PC-3 (cell line): ENCODE results near the gene GAGE12J. TPM values are rescaled to one million over a fixed set of nuclear protein-coding genes. Genes with fewer than 3 reads are reported as not detected.
"Not testable (repeated sequence)": the region's sequence is repeated elsewhere in the genome, so short reads cannot be mapped to it uniquely, and the experiment has no call there.

Experiments used
- ATAC-seq: fragments of 200-7000 bp; cut with Tn5 transposase; 2 replicates; pipeline ENCODE4 v1.9.1; 2020; ENCODE audit warnings: mild to moderate bottlenecking, moderate library complexity
- BruUV-seq: library from RNA; stranded (reverse); fragments of 400-500 nt; replicated peaks from 2 replicates; lab custom pipeline; 2021; lab: Mats Ljungman, UMichigan
- CTCF ChIA-PET: fragments of 300-600 bp; sonication (Branson Sonifier 250); formaldehyde crosslinking; loops from one replicate; lab custom pipeline; 2022; ENCODE audit warnings: antibody characterized with exemption; lab: Charles Lee
- POLR2A ChIA-PET: fragments of 300-600 bp; sonication (Branson Sonifier 250); formaldehyde crosslinking; loops from one replicate; lab custom pipeline; 2022; ENCODE audit warnings: antibody characterized with exemption; ENCODE audit not compliant: unreplicated experiment; lab: Charles Lee
- DNase-seq: peaks from one replicate; pipeline ENCODE4 v3.0.0-alpha.2; 2015
- H2AFZ ChIP-seq: fragments of 300-600 bp; sonication (generic); 2 replicates; pipeline ENCODE4 v1.6.0; 2016; ENCODE audit warnings: antibody characterized with exemption, low read length
- H3F3A ChIP-seq: fragments of 300-600 bp; sonication (generic); one replicate; pipeline ENCODE4 v1.6.0; 2017; ENCODE audit warnings: antibody characterized with exemption, low read length, control low read depth, mild to moderate bottlenecking; ENCODE audit not compliant: unreplicated experiment
- H3K27ac ChIP-seq: fragments of 300-600 bp; sonication (generic); 2 replicates; pipeline ENCODE4 v1.5.1; 2016; ENCODE audit warnings: mild to moderate bottlenecking, low read length
- H3K27me3 ChIP-seq: fragments of 300-600 bp; sonication (generic); 2 replicates; pipeline ENCODE4 v1.6.1; 2016; ENCODE audit warnings: low read length, mixed read lengths
- H3K36me3 ChIP-seq: fragments of 300-600 bp; sonication (generic); 2 replicates; pipeline ENCODE4 v1.6.1; 2016; ENCODE audit warnings: low read depth, mixed run types, low read length, mixed read lengths
- H3K4me1 ChIP-seq: fragments of 300-600 bp; sonication (generic); 2 replicates; pipeline ENCODE4 v1.5.1; 2016; ENCODE audit warnings: low read length; ENCODE audit not compliant: insufficient read depth
- H3K4me2 ChIP-seq: fragments of 300-600 bp; sonication (generic); 2 replicates; pipeline ENCODE4 v1.6.0; 2016; ENCODE audit warnings: low read length
- H3K4me3 ChIP-seq: fragments of 300-600 bp; sonication (generic); 2 replicates; pipeline ENCODE4 v1.5.1; 2016; ENCODE audit warnings: mild to moderate bottlenecking, low read length, mixed read lengths
- H3K79me2 ChIP-seq: fragments of 300-600 bp; sonication (generic); 2 replicates; pipeline ENCODE4 v1.6.1; 2017; ENCODE audit warnings: low read length, mixed read lengths
- H3K9ac ChIP-seq: fragments of 300-600 bp; sonication (generic); 2 replicates; pipeline ENCODE4 v1.6.0; 2016; ENCODE audit warnings: mild to moderate bottlenecking, low read length
- H3K9me2 ChIP-seq: fragments of 300-600 bp; sonication (generic); replicated peaks from 2 replicates; pipeline ENCODE4 v1.6.1; 2016; ENCODE audit warnings: mixed run types, low read length, mixed read lengths
- H3K9me3 ChIP-seq: fragments of 300-600 bp; sonication (generic); 2 replicates; pipeline ENCODE4 v1.6.1; 2016; ENCODE audit warnings: low read length, mixed read lengths
- H4K20me1 ChIP-seq: fragments of 300-600 bp; sonication (generic); 2 replicates; pipeline ENCODE4 v1.6.1; 2016; ENCODE audit warnings: low read length, mixed read lengths
- EZH2 ChIP-seq: fragments of 300-600 bp; sonication (generic); IDR thresholded peaks from one replicate; pipeline ENCODE4 v1.6.1; 2017; ENCODE audit warnings: antibody characterized with exemption, mild to moderate bottlenecking, low read length; ENCODE audit not compliant: unreplicated experiment
- EZH2phosphoT487 ChIP-seq: fragments of 300-600 bp; sonication (generic); IDR thresholded peaks from 2 replicates; pipeline ENCODE4 v1.6.1; 2018; ENCODE audit warnings: mild to moderate bottlenecking, antibody characterized with exemption, low read length, borderline replicate concordance
- intact Hi-C: fragments of 100-400 bp; cut with micrococcal nuclease; formaldehyde crosslinking; loops from 2 replicates; pipeline ENCODE4 v1.9.0; 2023
- total RNA-seq: library from RNA; depleted of rRNA; stranded (reverse); fragments of >200 nt; gene quantifications from 2 replicates; pipeline ENCODE4 v1.2.3, GENCODE V29; 2014
- TF ChIP-seq, protein P1 (sequence below): fragments of 300-600 bp; sonication (generic); conservative IDR thresholded peaks from 2 replicates; pipeline ENCODE4 v1.5.1; 2017; ENCODE audit warnings: antibody characterized with exemption, low read depth, mild to moderate bottlenecking, low read length

The GAGE12J gene
- total RNA-seq, 1 experiment from 2014 or later, result not detected

DNA sequence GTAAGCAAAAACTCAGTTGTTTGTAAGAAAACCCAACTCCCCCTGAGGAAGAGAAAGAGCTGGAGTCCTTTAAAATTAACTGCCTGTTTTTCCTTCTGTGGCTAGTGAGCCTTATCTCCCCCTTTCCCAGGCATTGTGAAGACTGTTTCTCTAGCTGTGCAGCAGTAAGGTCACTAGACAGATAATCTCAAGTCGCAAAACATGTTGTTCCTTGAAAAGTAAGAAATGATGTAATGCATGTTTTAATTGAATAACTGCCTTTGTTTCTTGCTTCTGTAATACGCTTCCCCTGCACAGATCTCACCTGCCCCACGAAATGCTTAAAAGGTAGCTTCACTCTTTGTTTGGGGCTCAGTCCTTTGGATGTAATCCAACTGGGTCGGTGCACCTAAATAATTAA, 5.8 kb upstream of the GAGE12J start:
- Histone ChIP-seq H4K20me1 (no peaks in the 10 kb centered on the region), H3K79me2 (no peaks in the 10 kb centered on the region), H3K4me2 (no peak overlapping the region), H3K4me1 (no peaks in the 10 kb centered on the region), H3K36me3 (no peaks in the 10 kb centered on the region), H3F3A (no peaks in the 10 kb centered on the region), H3K9me2 (no peaks in the 10 kb centered on the region), H3K27ac (no peak overlapping the region), H3K4me3 (no peak overlapping the region), H3K9me3 (no peaks in the 10 kb centered on the region), H3K9ac (no peak overlapping the region), H3K27me3 (peaks cover 29% of the 10 kb centered on the region), H2AFZ (no peak overlapping the region)
- BruUV-seq, result no TSS peak
- ATAC-seq (no peak), DNase-seq (no peak)
- ChIA-PET POLR2A (no interaction called here), CTCF (no interaction called here)
- TF ChIP-seq, protein P1, sequence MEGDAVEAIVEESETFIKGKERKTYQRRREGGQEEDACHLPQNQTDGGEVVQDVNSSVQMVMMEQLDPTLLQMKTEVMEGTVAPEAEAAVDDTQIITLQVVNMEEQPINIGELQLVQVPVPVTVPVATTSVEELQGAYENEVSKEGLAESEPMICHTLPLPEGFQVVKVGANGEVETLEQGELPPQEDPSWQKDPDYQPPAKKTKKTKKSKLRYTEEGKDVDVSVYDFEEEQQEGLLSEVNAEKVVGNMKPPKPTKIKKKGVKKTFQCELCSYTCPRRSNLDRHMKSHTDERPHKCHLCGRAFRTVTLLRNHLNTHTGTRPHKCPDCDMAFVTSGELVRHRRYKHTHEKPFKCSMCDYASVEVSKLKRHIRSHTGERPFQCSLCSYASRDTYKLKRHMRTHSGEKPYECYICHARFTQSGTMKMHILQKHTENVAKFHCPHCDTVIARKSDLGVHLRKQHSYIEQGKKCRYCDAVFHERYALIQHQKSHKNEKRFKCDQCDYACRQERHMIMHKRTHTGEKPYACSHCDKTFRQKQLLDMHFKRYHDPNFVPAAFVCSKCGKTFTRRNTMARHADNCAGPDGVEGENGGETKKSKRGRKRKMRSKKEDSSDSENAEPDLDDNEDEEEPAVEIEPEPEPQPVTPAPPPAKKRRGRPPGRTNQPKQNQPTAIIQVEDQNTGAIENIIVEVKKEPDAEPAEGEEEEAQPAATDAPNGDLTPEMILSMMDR, result no peak
- TF ChIP-seq EZH2, result no peak
- TF ChIP-seq EZH2phosphoT487, result no peak
- intact Hi-C loops, result no loop called here

- intact Hi-C loops, H3K27me3 ChIP-seq, H3K4me2 ChIP-seq, H3K9me3 ChIP-seq, H3K9me2 ChIP-seq, H3K79me2 ChIP-seq, H3K36me3 ChIP-seq, CTCF ChIA-PET, H4K20me1 ChIP-seq, ATAC-seq, H3F3A ChIP-seq, H3K4me1 ChIP-seq, H2AFZ ChIP-seq, BruUV-seq, H3K9ac ChIP-seq, H3K27ac ChIP-seq, DNase-seq, POLR2A ChIA-PET, H3K4me3 ChIP-seq: not testable (repeated sequence)
Measured at GRCh38 chrX:49322266-49322665, 429 bp downstream of the GAGE12J start.

DNA sequence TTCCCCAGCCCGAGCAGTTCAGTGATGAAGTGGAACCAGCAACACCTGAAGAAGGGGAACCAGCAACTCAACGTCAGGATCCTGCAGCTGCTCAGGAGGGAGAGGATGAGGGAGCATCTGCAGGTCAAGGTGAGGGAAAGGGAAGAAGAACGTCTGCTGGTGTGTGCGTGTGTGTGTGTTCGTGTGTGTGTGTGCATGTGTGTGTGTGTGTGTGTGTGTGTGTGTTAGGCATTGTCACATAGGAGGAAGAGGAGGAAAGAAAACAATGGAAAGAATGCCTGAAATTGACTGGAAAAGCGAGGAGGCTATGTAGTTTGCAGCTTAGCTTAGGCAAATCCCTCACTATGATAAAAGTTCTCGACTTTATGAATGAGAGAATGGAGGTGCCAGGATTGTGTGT, 1.9 kb downstream of the GAGE12J start:
- intact Hi-C loops, H4K20me1 ChIP-seq, ATAC-seq, H3K4me1 ChIP-seq, BruUV-seq, H3K9me2 ChIP-seq, H3K4me3 ChIP-seq, H3F3A ChIP-seq, H2AFZ ChIP-seq, CTCF ChIA-PET, POLR2A ChIA-PET, H3K9me3 ChIP-seq, H3K9ac ChIP-seq, H3K27me3 ChIP-seq, H3K36me3 ChIP-seq, DNase-seq, H3K4me2 ChIP-seq, H3K27ac ChIP-seq, H3K79me2 ChIP-seq: not testable (repeated sequence)

GRCh38 chrX:49330421-49330820, 8.6 kb downstream of the GAGE12J start:
- not testable (repeated sequence) for H3K4me3 ChIP-seq, H3F3A ChIP-seq, H3K9me2 ChIP-seq

GRCh38 chrX:49331282-49331681, 9.4 kb downstream of the GAGE12J start, which contains the start of gene GAGE13:
TSS of gene GAGE13 (plus strand) at chrX:49331582. CDS start at chrX:49332738, 1,156 bp downstream.
- H3K9me3 ChIP-seq, H2AFZ ChIP-seq, H3K4me3 ChIP-seq, H3K9me2 ChIP-seq, ATAC-seq, H3K79me2 ChIP-seq, H3K9ac ChIP-seq, H3F3A ChIP-seq, H4K20me1 ChIP-seq, H3K27ac ChIP-seq, intact Hi-C loops, H3K27me3 ChIP-seq, DNase-seq, CTCF ChIA-PET, POLR2A ChIA-PET, H3K4me1 ChIP-seq, H3K36me3 ChIP-seq, H3K4me2 ChIP-seq, BruUV-seq: not testable (repeated sequence)

More at GRCh38 chrX:49330421-49330820, 8.6 kb downstream of the GAGE12J start:
- POLR2A ChIA-PET, H3K9me3 ChIP-seq, H3K36me3 ChIP-seq, H2AFZ ChIP-seq, BruUV-seq, H3K4me1 ChIP-seq, H3K79me2 ChIP-seq, H3K9ac ChIP-seq, ATAC-seq, DNase-seq, H4K20me1 ChIP-seq, intact Hi-C loops, CTCF ChIA-PET, H3K27ac ChIP-seq, H3K27me3 ChIP-seq, H3K4me2 ChIP-seq: not testable (repeated sequence)

DNA sequence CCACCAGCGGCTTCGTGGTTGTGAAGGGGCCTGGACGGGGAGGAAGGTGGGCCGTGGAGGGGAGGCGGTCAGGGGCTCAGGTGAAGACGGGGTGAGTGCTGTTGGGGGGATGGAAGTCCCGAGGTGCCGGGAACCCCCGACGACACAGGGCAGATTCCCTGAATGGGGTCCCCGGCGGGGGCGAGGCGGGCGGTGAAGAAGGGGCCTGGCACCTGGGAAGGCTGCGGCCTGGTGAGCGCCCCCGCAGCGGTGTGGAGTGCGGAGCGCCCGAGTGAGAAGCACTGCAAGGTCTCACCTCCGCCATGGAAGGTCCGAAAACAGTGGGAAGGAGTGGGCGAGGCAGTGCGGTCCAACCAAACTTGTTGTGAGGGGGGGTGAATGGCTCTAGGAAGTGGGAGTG, 10.0 kb downstream of the GAGE12J start:
- CTCF ChIA-PET, H3K4me3 ChIP-seq, BruUV-seq: not testable (repeated sequence)

More for the DNA sequence above, 10.0 kb downstream of the GAGE12J start:
- H3K9me3 ChIP-seq, H3K27me3 ChIP-seq, H3K79me2 ChIP-seq, H3K4me1 ChIP-seq, ATAC-seq, H3K36me3 ChIP-seq, H3F3A ChIP-seq, H2AFZ ChIP-seq, POLR2A ChIA-PET, H3K9me2 ChIP-seq, H3K4me2 ChIP-seq, H3K27ac ChIP-seq, H3K9ac ChIP-seq, DNase-seq, H4K20me1 ChIP-seq, intact Hi-C loops: not testable (repeated sequence)
